ENCODE data around the gene ZBBX. TPM values are rescaled to one million over a fixed set of nuclear protein-coding genes. Genes with fewer than 3 reads are reported as not detected.

Gene ZBBX
- total RNA-seq, 1 experiment from 2014 or later, result not detected

DNA sequence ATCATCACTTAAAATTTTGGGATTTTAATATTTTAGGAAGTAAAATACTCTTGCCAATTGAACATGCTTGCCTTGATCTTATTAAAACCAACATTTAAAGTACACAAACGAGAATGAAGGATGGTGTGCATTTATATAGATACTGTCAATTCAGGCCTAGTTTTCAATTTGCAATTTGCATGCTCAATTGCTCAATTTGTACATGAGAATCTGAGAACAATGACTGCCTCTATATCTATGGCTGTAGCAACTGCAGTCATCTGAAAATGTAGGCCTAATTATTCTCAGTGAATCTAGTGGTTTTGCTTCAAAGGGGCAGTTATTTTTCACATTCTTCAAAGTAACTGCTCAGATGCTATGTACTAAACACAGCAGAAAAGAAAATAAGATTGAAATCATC is 18.8 kb downstream of the ZBBX start:
- H3K27me3 ChIP-seq (ENCODE audit: low read length), result peaks cover 5% of the 10 kb centered on the region
- no peak overlapping the region for H2AFZ ChIP-seq (ENCODE audit: low read length)
- no peaks in the 10 kb centered on the region for H3K9me3 ChIP-seq (ENCODE audit: low read length)
- no peaks in the 10 kb centered on the region for H4K20me1 ChIP-seq (ENCODE audit: low read length)
- intact Hi-C loops (cut with micrococcal nuclease), result no loop called here
- no peak overlapping the region for H3K4me3 ChIP-seq (ENCODE audit: low read length)
- H3K27ac ChIP-seq (ENCODE audit: low read length), result no peak overlapping the region
- TF ChIP-seq EZH2 (IDR thresholded peaks at IDR 0.05; ENCODE audit: low read length, unreplicated experiment), result no peak
- no peak for TF ChIP-seq EZH2phosphoT487 (IDR thresholded peaks at IDR 0.05; ENCODE audit: borderline replicate concordance, low read length)
- H3K9ac ChIP-seq (ENCODE audit: low read length), result no peak overlapping the region
- H3F3A ChIP-seq (ENCODE audit: low read length, unreplicated experiment), result no peaks in the 10 kb centered on the region
- no peaks in the 10 kb centered on the region for H3K4me1 ChIP-seq (ENCODE audit: insufficient read depth, low read length)
- CTCF ChIA-PET, result no interaction called here
- H3K9me2 ChIP-seq (replicated peaks; ENCODE audit: low read length), result no peaks in the 10 kb centered on the region
- H3K79me2 ChIP-seq (ENCODE audit: low read length), result no peaks in the 10 kb centered on the region
- DNase-seq, result no peak
- POLR2A ChIA-PET (ENCODE audit: unreplicated experiment), result no interaction called here
- no TSS peak for BruUV-seq (replicated peaks)
- no peak for ATAC-seq
- no peak overlapping the region for H3K4me2 ChIP-seq (ENCODE audit: low read length)
- H3K36me3 ChIP-seq (ENCODE audit: low read depth, low read length), result no peaks in the 10 kb centered on the region

DNA sequence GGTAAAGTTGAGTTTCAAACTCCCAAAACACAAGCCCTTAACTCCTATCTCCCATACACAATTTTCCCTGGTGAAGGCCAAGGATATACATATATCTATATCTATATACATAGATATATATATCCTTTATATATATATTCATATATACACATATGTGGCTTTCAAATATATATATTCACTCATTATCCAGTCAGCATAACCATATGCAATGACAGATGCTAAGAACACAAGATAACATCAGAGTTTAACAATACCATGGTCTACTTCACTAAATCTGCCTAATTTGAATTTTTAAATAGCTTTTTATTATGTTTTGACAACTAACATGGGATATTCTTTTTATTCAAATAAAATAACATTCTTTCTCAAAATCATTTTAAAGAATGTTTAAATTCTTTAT is 24.7 kb downstream of the ZBBX start:
- BruUV-seq (replicated peaks), result no TSS peak

GRCh38 chr3:167354751-167355150 is 25.3 kb downstream of the ZBBX start:
- TF ChIP-seq EZH2phosphoT487 (IDR thresholded peaks at IDR 0.05; ENCODE audit: borderline replicate concordance, low read length), result no peak
- no peak for TF ChIP-seq EZH2 (IDR thresholded peaks at IDR 0.05; ENCODE audit: low read length, unreplicated experiment)
- TF ChIP-seq, protein P1, sequence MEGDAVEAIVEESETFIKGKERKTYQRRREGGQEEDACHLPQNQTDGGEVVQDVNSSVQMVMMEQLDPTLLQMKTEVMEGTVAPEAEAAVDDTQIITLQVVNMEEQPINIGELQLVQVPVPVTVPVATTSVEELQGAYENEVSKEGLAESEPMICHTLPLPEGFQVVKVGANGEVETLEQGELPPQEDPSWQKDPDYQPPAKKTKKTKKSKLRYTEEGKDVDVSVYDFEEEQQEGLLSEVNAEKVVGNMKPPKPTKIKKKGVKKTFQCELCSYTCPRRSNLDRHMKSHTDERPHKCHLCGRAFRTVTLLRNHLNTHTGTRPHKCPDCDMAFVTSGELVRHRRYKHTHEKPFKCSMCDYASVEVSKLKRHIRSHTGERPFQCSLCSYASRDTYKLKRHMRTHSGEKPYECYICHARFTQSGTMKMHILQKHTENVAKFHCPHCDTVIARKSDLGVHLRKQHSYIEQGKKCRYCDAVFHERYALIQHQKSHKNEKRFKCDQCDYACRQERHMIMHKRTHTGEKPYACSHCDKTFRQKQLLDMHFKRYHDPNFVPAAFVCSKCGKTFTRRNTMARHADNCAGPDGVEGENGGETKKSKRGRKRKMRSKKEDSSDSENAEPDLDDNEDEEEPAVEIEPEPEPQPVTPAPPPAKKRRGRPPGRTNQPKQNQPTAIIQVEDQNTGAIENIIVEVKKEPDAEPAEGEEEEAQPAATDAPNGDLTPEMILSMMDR (conservative IDR thresholded peaks at IDR 0.05; ENCODE audit: low read depth, low read length), result no peak
- no peaks in the 10 kb centered on the region for H4K20me1 ChIP-seq (ENCODE audit: low read length)
- no peaks in the 10 kb centered on the region for H3K27me3 ChIP-seq (ENCODE audit: low read length)
- no peak overlapping the region for H3K4me2 ChIP-seq (ENCODE audit: low read length)
- no peaks in the 10 kb centered on the region for H3K4me1 ChIP-seq (ENCODE audit: insufficient read depth, low read length)
- H2AFZ ChIP-seq (ENCODE audit: low read length), result no peak overlapping the region
- H3K9ac ChIP-seq (ENCODE audit: low read length), result no peak overlapping the region
- H3K27ac ChIP-seq (ENCODE audit: low read length), result no peak overlapping the region
- ATAC-seq (no peak), DNase-seq (no peak)
- BruUV-seq (replicated peaks), result no TSS peak
- H3K36me3 ChIP-seq (ENCODE audit: low read depth, low read length), result no peaks in the 10 kb centered on the region
- H3F3A ChIP-seq (ENCODE audit: low read length, unreplicated experiment), result no peaks in the 10 kb centered on the region
- no peaks in the 10 kb centered on the region for H3K79me2 ChIP-seq (ENCODE audit: low read length)
- intact Hi-C loops (cut with micrococcal nuclease), result loop anchor here (5.0 kb wide), 2 partner anchors 452 to 667 kb away; no protein-coding TSS in a partner anchor
- H3K9me2 ChIP-seq (replicated peaks; ENCODE audit: low read length), result no peaks in the 10 kb centered on the region
- ChIA-PET CTCF (no interaction called here), POLR2A (ENCODE audit: unreplicated experiment) (no interaction called here)
- H3K9me3 ChIP-seq (ENCODE audit: low read length), result no peaks in the 10 kb centered on the region
- H3K4me3 ChIP-seq (ENCODE audit: low read length), result no peak overlapping the region

More for the DNA sequence above, 24.7 kb downstream of the ZBBX start:
- no peaks in the 10 kb centered on the region for H3K27me3 ChIP-seq (ENCODE audit: low read length)
- no peak overlapping the region for H3K9ac ChIP-seq (ENCODE audit: low read length)
- ChIA-PET POLR2A (ENCODE audit: unreplicated experiment) (no interaction called here), CTCF (no interaction called here)
- no peaks in the 10 kb centered on the region for H3F3A ChIP-seq (ENCODE audit: low read length, unreplicated experiment)
- no peak overlapping the region for H3K27ac ChIP-seq (ENCODE audit: low read length)
- H4K20me1 ChIP-seq (ENCODE audit: low read length), result no peaks in the 10 kb centered on the region
- no peak for TF ChIP-seq EZH2phosphoT487 (IDR thresholded peaks at IDR 0.05; ENCODE audit: borderline replicate concordance, low read length)
- no peak for TF ChIP-seq EZH2 (IDR thresholded peaks at IDR 0.05; ENCODE audit: low read length, unreplicated experiment)
- TF ChIP-seq, protein P1 (conservative IDR thresholded peaks at IDR 0.05; ENCODE audit: low read depth, low read length), result no peak
- H2AFZ ChIP-seq (ENCODE audit: low read length), result no peak overlapping the region
- no peaks in the 10 kb centered on the region for H3K9me2 ChIP-seq (replicated peaks; ENCODE audit: low read length)
- H3K79me2 ChIP-seq (ENCODE audit: low read length), result no peaks in the 10 kb centered on the region
- no peak for ATAC-seq
- H3K9me3 ChIP-seq (ENCODE audit: low read length), result no peaks in the 10 kb centered on the region
- no peak for DNase-seq
- no peak overlapping the region for H3K4me2 ChIP-seq (ENCODE audit: low read length)
- H3K36me3 ChIP-seq (ENCODE audit: low read depth, low read length), result no peaks in the 10 kb centered on the region
- no peak overlapping the region for H3K4me3 ChIP-seq (ENCODE audit: low read length)
- no peaks in the 10 kb centered on the region for H3K4me1 ChIP-seq (ENCODE audit: insufficient read depth, low read length)
- intact Hi-C loops (cut with micrococcal nuclease), result no loop called here

Data from PC-3 (cell line).